GF-D8 (cell line): ENCODE measurements around the gene AVPR2.

Source experiments
- DNase-seq: peaks from one replicate; lab custom pipeline; 2025; lab: John Stamatoyannopoulos, UW

The AVPR2 gene

GRCh38 chrX:153871451-153871850 lies 33.0 kb upstream of the AVPR2 start:
- no peak for DNase-seq

- no peak for DNase-seq
These were observed 32.3 kb upstream of the AVPR2 start for GRCh38 chrX:153871946-153872878.

GRCh38 chrX:153873282-153874084 lies 31.0 kb upstream of the AVPR2 start:
- DNase-seq: no peak

GRCh38 chrX:153874085-153874365 lies 30.4 kb upstream of the AVPR2 start:
- DNase-seq: no peak

- no peak for DNase-seq
These were observed 29.9 kb upstream of the AVPR2 start for GRCh38 chrX:153874366-153875125.

GRCh38 chrX:153875391-153876111 lies 28.9 kb upstream of the AVPR2 start:
- no peak for DNase-seq

- no peak for DNase-seq
These were observed 28.4 kb upstream of the AVPR2 start for GRCh38 chrX:153876112-153876491.

- no peak for DNase-seq
These were observed 26.8 kb upstream of the AVPR2 start for GRCh38 chrX:153877571-153878261.

GRCh38 chrX:153878345-153878744 lies 26.1 kb upstream of the AVPR2 start:
- no peak for DNase-seq

GRCh38 chrX:153878969-153879653 lies 25.4 kb upstream of the AVPR2 start:
- DNase-seq: no peak

- DNase-seq: no peak
These were observed 24.6 kb upstream of the AVPR2 start for GRCh38 chrX:153879741-153880439.

- DNase-seq: no peak
These were observed 24.0 kb upstream of the AVPR2 start for GRCh38 chrX:153880440-153880815.

GRCh38 chrX:153881281-153881680 lies 23.2 kb upstream of the AVPR2 start:
- no peak for DNase-seq

- DNase-seq: no peak
These were observed 22.4 kb upstream of the AVPR2 start for GRCh38 chrX:153882086-153882498.

GRCh38 chrX:153882557-153882956 lies 21.9 kb upstream of the AVPR2 start:
- DNase-seq: no peak

- no peak for DNase-seq
These were observed 21.2 kb upstream of the AVPR2 start for GRCh38 chrX:153883163-153883843.

- DNase-seq: no peak
These were observed 20.3 kb upstream of the AVPR2 start for GRCh38 chrX:153884136-153884535.

- DNase-seq: no peak
These were observed 19.9 kb upstream of the AVPR2 start for GRCh38 chrX:153884590-153884989.

GRCh38 chrX:153885208-153885787 lies 19.2 kb upstream of the AVPR2 start:
- no peak for DNase-seq
